B cell (primary cell): ENCODE data around the gene MLIP. TPM values are rescaled to one million over a fixed set of nuclear protein-coding genes. Genes with fewer than 3 reads are reported as not detected.
"Not testable (repeated sequence)": the region's sequence is repeated elsewhere in the genome, so short reads cannot be mapped to it uniquely, and the experiment has no call there.

Experiments used
- ATAC-seq: fragments of 200-7000 bp; cut with Tn5 transposase; one replicate; pipeline ENCODE4 v1.10.0; 2021; ENCODE audit warnings: low read depth, mild to moderate bottlenecking, moderate number of reproducible peaks, moderate library complexity
- CTCF ChIA-PET: fragments of 350-600 bp; sonication (Branson Sonifier 250); formaldehyde crosslinking; loops from one replicate; lab custom pipeline; 2021; ENCODE audit warnings: antibody characterized with exemption, inconsistent platforms; lab: Charles Lee
- POLR2A ChIA-PET: fragments of 350-600 bp; sonication (Branson Sonifier 250); formaldehyde crosslinking; loops from one replicate; lab custom pipeline; 2021; ENCODE audit warnings: antibody characterized with exemption; lab: Charles Lee
- DNase-seq: peaks from one replicate; pipeline ENCODE4 v3.0.0; 2013
- H2AFZ ChIP-seq: 2 replicates; pipeline ENCODE4 v1.6.1; 2012; ENCODE audit warnings: mild to moderate bottlenecking, low read depth, low read length; ENCODE audit not compliant: insufficient read depth, poor library complexity, severe bottlenecking
- H3K27ac ChIP-seq, 2 donors: 1 replicate in 1 of 2; 2 replicates in 1 of 2; pipeline ENCODE4 v1.5.1; 2012 to 2013; ENCODE audit warnings: low read length in 2 of 2, mild to moderate bottlenecking in 2 of 2, moderate library complexity in 1 of 2
- H3K27me3 ChIP-seq, 4 experiments: fragments of 200-600 bp in 1 of 4; sonication (generic) in 1 of 4; replicated peaks in 1 of 4; 1 replicate in 2 of 4; 2 replicates in 2 of 4; pipeline versions ENCODE4 v1.6.1 to v1.7.0; 2013 to 2016; ENCODE audit warnings: low read length in 3 of 4, mild to moderate bottlenecking in 2 of 4, mixed read lengths in 1 of 4, moderate library complexity in 1 of 4; ENCODE audit not compliant: insufficient read depth in 4 of 4, control insufficient read depth in 3 of 4; ENCODE audit errors: control extremely low read depth in 1 of 4
- H3K36me3 ChIP-seq, 2 experiments: replicated peaks in 1 of 2; 1 replicate in 1 of 2; 2 replicates in 1 of 2; pipeline versions ENCODE4 v1.6.1 to v1.7.1; 2013; ENCODE audit warnings: low read length in 1 of 2; ENCODE audit not compliant: insufficient read depth in 2 of 2, control insufficient read depth in 1 of 2; ENCODE audit errors: control extremely low read depth in 1 of 2, extremely low read depth in 1 of 2
- H3K4me1 ChIP-seq, 2 donors: fragments of 200-600 bp in 1 of 2; sonication (generic) in 1 of 2; 1 replicate in 1 of 2; 2 replicates in 1 of 2; pipeline versions ENCODE4 v1.5.1 to v1.6.1; 2013 to 2017; ENCODE audit warnings: low read length in 2 of 2; ENCODE audit not compliant: control insufficient read depth in 2 of 2, insufficient read depth in 2 of 2
- H3K4me2 ChIP-seq: replicated peaks from 2 replicates; pipeline ENCODE3; 2012; ENCODE audit warnings: mild to moderate bottlenecking, low read depth, low read length; ENCODE audit not compliant: poor library complexity, severe bottlenecking
- H3K4me3 ChIP-seq, 5 experiments: fragments of 200-600 bp in 1 of 5; sonication (generic) in 1 of 5; 1 replicate in 3 of 5; 2 replicates in 2 of 5; pipeline versions ENCODE4 v1.5.1 to v1.7.0; 2011 to 2016; ENCODE audit warnings: low read length in 4 of 5, mild to moderate bottlenecking in 4 of 5, low read depth in 2 of 5, control low read depth in 1 of 5, moderate library complexity in 1 of 5; ENCODE audit not compliant: insufficient read depth in 1 of 5; ENCODE audit errors: control extremely low read depth in 1 of 5, extremely low read depth in 1 of 5
- H3K79me2 ChIP-seq: fragments of 200-600 bp; sonication (generic); one replicate; pipeline ENCODE4 v1.6.0; 2016; ENCODE audit warnings: low read length; ENCODE audit not compliant: control insufficient read depth, insufficient read depth
- H3K9ac ChIP-seq: fragments of 200-600 bp; sonication (generic); 2 replicates; pipeline ENCODE4 v1.6.1; 2017; ENCODE audit warnings: mild to moderate bottlenecking, low read length, moderate library complexity
- H3K9me3 ChIP-seq, 3 donors: one replicate each; pipeline versions ENCODE4 v1.6.1 to v1.7.1; 2013; ENCODE audit warnings: low read length in 2 of 3; ENCODE audit not compliant: control insufficient read depth in 2 of 3, insufficient read depth in 1 of 3; ENCODE audit errors: control extremely low read depth in 1 of 3
- H4K20me1 ChIP-seq: 2 replicates; pipeline ENCODE4 v1.6.0; 2012; ENCODE audit warnings: mild to moderate bottlenecking, low read length; ENCODE audit not compliant: insufficient read depth, control insufficient read depth, poor library complexity, severe bottlenecking
- H3K27ac Mint-ChIP-seq: one replicate; pipeline ENCODE4 v1.8.0; 2021; ENCODE audit warnings: mixed read lengths
- H3K27me3 Mint-ChIP-seq: one replicate; pipeline ENCODE4 v1.8.0; 2021; ENCODE audit warnings: mixed read lengths
- H3K4me1 Mint-ChIP-seq: one replicate; pipeline ENCODE4 v1.8.0; 2021; ENCODE audit warnings: mixed read lengths
- H3K4me3 Mint-ChIP-seq: one replicate; pipeline ENCODE4 v1.8.0; 2021; ENCODE audit warnings: mixed read lengths
- H3K9me3 Mint-ChIP-seq: one replicate; pipeline ENCODE4 v1.8.0; 2022; ENCODE audit warnings: mixed read lengths; ENCODE audit not compliant: insufficient read depth
- CTCF ChIP-seq: fragments of 200-600 bp; IDR thresholded peaks from one replicate; pipeline ENCODE4 v1.8.0; 2022; ENCODE audit warnings: antibody characterized with exemption, mild to moderate bottlenecking
- EZH2 ChIP-seq: IDR thresholded peaks from 2 replicates; pipeline ENCODE4 v1.6.1; 2012; ENCODE audit warnings: borderline replicate concordance, low read depth, mild to moderate bottlenecking, moderate library complexity, low read length; ENCODE audit not compliant: insufficient read depth, poor library complexity, severe bottlenecking
- WGBS: methylation state at CpG from one replicate; pipeline ENCODE4 v1.1.5; 2013; ENCODE audit warnings: missing lambda C conversion rate; ENCODE audit not compliant: insufficient coverage; 5-methylcytosine and 5-hydroxymethylcytosine counted together
- intact Hi-C: fragments of 100-400 bp; cut with micrococcal nuclease; formaldehyde crosslinking; loops from one replicate; pipeline ENCODE4 v1.10.0; 2022
- polyA plus RNA-seq: library from polyadenylated mRNA; depleted of rRNA; stranded (reverse); fragments of >200 nt; gene quantifications from 2 replicates; pipeline ENCODE4 v1.2.3, GENCODE V29; 2012
- total RNA-seq, 2 donors: library from RNA; stranded (reverse); fragments of 120-200 nt in 1 of 2; gene quantifications; 1 replicate in 1 of 2; 2 replicates in 1 of 2; pipeline versions ENCODE4 v1.2.3 to v1.2.4, GENCODE V29; 2013 to 2022

Gene MLIP
- total and polyA plus RNA-seq, 2 donors (not counting 1 experiment from before 2014, with no cell fraction given) = not detected

GRCh38 chr6:54076159-54076789 is 35.0 kb upstream of the MLIP start:
- peaks cover 5% of the 10 kb centered on the region for H3K27me3 Mint-ChIP-seq

GRCh38 chr6:54081499-54081898 is 29.7 kb upstream of the MLIP start:
- H3K4me3 ChIP-seq, CTCF ChIA-PET, H3K4me1 ChIP-seq, H3K9me3 ChIP-seq, H3K4me2 ChIP-seq, H3K36me3 ChIP-seq, H3K9me3 Mint-ChIP-seq, H3K27ac ChIP-seq, DNase-seq, H3K27me3 Mint-ChIP-seq, H3K79me2 ChIP-seq, POLR2A ChIA-PET, intact Hi-C loops, H4K20me1 ChIP-seq, H3K9ac ChIP-seq, ATAC-seq, H3K27ac Mint-ChIP-seq, H2AFZ ChIP-seq, H3K4me1 Mint-ChIP-seq, H3K4me3 Mint-ChIP-seq, H3K27me3 ChIP-seq: not testable (repeated sequence)
- 99% methylated on average over 11 of the region's 13 CpGs for WGBS

More at GRCh38 chr6:54076159-54076789, 35.0 kb upstream of the MLIP start:
- Histone ChIP-seq H3K27me3 (no peaks in the 10 kb centered on the region), H2AFZ (no peak overlapping the region), H3K9me3 (no peaks in the 10 kb centered on the region), H3K27ac (no peak overlapping the region), H3K4me1 (no peaks in the 10 kb centered on the region), H3K79me2 (no peaks in the 10 kb centered on the region), H3K4me2 (no peak overlapping the region), H4K20me1 (no peaks in the 10 kb centered on the region), H3K9ac (no peak overlapping the region), H3K36me3 (no peaks in the 10 kb centered on the region), H3K4me3 (no peak overlapping the region)
- CTCF ChIA-PET = no interaction called here
- TF ChIP-seq CTCF (no peak), EZH2 (no peak)
- POLR2A ChIA-PET = no interaction called here
- no peak for ATAC-seq
- H3K4me3 Mint-ChIP-seq = no peak overlapping the region
- no peaks in the 10 kb centered on the region for H3K9me3 Mint-ChIP-seq
- H3K4me1 Mint-ChIP-seq = no peaks in the 10 kb centered on the region
- intact Hi-C loops = no loop called here
- no peak overlapping the region for H3K27ac Mint-ChIP-seq
- no peak for DNase-seq
- WGBS = 100% methylated on average over 1 of the region's 2 CpGs
